Right ventricle myocardium inferior (tissue), 1 donor: ENCODE results near the gene SMYD2. TPM values are rescaled to one million over a fixed set of nuclear protein-coding genes. Genes with fewer than 3 reads are reported as not detected.

Source experiments
- ATAC-seq: fragments of 200-7000 bp; cut with Tn5 transposase; one replicate; pipeline ENCODE4 v1.9.1; 2020; ENCODE audit warnings: mild to moderate bottlenecking, moderate library complexity
- DNase-seq: peaks from one replicate; pipeline ENCODE4 v3.0.0; 2021; ENCODE audit errors: missing footprints
- intact Hi-C: fragments of 100-400 bp; cut with DNase I; formaldehyde crosslinking; loops from one replicate; pipeline ENCODE4 v1.11.0; 2022
- long read RNA-seq: library from polyadenylated mRNA; unstranded; transcript quantifications from one replicate; pipeline ENCODE4 v2.0.0, GENCODE V29; 2021
- total RNA-seq: library from RNA; stranded (reverse); fragmentation: NEBNext Ultra II Directional; extraction: Animal tissue kit (Norgen Biotek cat#: 25700); gene quantifications from one replicate; pipeline ENCODE4 v1.2.1, GENCODE V29; 2021
- donor health status: DM: no; HTN: yes; CAD: no; lungs with severe emphysema.

SMYD2 gene, protein sequence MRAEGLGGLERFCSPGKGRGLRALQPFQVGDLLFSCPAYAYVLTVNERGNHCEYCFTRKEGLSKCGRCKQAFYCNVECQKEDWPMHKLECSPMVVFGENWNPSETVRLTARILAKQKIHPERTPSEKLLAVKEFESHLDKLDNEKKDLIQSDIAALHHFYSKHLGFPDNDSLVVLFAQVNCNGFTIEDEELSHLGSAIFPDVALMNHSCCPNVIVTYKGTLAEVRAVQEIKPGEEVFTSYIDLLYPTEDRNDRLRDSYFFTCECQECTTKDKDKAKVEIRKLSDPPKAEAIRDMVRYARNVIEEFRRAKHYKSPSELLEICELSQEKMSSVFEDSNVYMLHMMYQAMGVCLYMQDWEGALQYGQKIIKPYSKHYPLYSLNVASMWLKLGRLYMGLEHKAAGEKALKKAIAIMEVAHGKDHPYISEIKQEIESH
- 205 TPM for total RNA-seq
- long read RNA-seq, transcript SMYD2-201 (12 exons, 1,671 nt), result major isoform, 165 of 198 reads
- long read RNA-seq, transcript SMYD2-203 (11 exons, 1,618 nt), result minor isoform, 12 of 198 reads
- long read RNA-seq, partial matches to known transcripts, result 2 of 198 reads
- long read RNA-seq, other reads (novel, unspliced or antisense), result 19 of 198 reads

DNA sequence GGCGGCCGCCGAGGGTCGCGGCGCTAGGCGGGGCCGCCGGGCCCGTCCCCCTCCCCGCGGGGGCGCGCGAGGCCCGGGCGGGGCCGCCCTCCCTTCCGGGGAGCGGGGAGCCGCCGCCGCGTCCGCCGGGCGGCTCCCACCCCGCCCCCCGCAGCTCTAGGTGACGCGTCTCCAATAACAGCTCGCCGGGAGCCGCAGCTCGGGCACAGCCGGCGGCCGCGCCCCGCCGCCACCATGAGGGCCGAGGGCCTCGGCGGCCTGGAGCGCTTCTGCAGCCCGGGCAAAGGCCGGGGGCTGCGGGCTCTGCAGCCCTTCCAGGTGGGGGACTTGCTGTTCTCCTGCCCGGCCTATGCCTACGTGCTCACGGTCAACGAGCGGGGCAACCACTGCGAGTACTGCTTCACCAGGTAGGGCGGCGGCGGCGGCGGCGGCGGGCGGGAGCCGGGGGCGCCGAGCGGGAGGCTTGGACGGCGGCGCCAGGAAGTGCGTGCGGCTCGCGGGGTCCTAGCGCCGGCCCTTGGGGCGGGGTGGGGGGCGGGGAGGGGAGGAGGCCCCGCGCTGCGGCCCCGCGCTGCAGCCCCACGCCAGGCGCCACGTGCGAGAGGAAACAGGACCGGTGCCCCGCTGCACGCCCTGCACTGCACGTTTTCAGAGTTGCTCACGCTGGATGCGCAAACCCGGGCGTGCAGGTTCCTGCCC, at the start of gene SMYD2:
Gene SMYD2, plus strand, starts transcription at position 139 of the 699 bp plus-strand sequence. Its CDS starts 96 bp downstream, at position 235.
- ATAC-seq (peak; percentile 72), DNase-seq (peak; percentile 85)
- intact Hi-C loops, result loop anchor here (5.0 kb wide), 1 partner anchor 36 kb away; no protein-coding TSS in a partner anchor

DNA sequence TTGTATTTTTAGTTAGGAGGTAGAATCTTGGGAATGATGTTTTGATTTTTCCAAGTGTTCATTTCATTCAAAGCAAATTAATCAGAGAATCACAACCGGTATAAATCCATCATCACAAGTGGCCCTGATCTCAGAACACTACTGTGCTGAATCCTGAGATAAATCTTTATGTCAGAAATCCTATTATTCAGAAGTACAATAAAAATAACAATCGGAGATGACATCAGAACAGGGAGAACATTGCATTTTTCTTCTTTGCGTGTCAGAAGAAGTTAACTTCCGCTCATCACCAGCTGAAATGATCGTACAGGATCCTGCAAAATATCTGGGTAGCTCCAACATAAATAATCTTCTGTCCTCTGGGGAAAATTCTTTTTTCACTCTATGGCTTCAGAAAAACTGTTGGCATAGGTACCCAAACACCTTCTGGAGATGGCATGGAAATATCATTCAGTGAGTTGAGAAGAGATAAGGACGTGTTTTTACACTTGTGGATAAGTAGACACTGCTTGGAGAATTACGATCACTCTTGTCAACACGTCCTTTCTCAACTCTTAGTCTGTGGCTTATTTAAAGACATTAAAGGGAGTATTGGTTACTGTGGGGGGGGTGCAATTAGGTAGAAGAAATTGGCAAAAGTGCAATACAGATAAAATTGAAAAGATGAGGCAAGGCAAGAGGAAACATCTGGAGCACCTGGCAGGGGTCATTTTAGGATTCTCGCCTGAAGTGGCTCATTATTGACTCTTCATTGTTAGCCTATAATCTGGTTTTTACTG, 46.9 kb upstream of the SMYD2 start:
- DNase-seq (no peak), ATAC-seq (peak; percentile 57)
- intact Hi-C loops, result no loop called here

DNA sequence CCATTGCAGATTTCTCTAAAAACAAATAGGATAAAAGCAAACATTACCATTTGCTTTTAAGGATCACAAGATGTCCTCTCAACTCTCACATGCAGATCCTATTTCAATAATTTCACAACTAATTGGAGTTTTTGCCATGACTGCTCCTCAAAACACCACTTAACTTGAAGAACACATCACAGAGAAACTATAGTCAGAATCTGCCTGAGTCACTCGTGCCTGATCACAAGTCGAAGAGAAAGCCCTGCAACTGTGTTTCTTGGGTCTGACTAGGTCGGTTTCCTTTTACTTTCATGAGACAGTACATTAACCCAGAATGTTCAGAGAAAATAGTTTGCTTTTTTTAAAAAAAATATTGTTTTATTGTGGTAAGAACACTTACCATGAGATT, 46.3 kb upstream of the SMYD2 start:
- ATAC-seq (no peak), DNase-seq (no peak)
- intact Hi-C loops, result no loop called here

DNA sequence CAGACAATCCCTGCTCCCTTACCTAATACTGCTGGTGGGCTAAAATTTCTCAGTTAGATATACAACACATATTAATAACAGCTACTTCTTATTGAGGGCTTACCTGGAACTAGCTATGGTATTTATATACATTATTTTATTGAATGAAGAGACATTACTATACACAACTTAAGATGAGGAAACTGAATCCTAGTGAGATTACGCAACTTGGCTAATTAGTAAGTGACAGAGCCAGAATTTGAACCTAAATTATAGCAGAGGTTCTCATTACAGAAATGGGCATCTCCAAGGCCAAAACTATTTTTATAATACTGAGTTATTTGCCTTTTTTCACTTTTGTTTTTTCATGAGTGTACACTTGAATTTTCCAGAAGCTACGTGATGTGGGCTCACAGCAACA, 44.5 kb upstream of the SMYD2 start:
- intact Hi-C loops, result no loop called here
- ATAC-seq (no peak), DNase-seq (no peak)

DNA sequence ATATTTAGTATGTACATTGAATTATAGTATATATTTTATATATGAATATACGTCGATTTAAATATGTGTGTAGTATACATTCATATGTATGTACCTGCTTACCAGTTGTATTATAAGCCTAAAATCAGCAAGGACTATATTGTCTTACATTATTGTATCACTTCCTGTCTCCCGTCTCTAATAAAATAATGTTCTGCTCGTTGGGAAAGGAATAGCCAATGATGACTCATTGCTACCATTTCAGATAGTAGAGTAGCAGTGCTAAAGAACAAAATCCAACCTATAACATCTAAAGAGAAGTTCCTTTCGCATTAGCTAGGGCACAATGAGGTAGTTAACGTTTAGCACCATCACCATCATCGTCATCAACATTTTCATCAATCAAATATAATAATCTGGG, 39.9 kb upstream of the SMYD2 start:
- no peak for ATAC-seq
- DNase-seq, result no peak
- intact Hi-C loops, result no loop called here

DNA sequence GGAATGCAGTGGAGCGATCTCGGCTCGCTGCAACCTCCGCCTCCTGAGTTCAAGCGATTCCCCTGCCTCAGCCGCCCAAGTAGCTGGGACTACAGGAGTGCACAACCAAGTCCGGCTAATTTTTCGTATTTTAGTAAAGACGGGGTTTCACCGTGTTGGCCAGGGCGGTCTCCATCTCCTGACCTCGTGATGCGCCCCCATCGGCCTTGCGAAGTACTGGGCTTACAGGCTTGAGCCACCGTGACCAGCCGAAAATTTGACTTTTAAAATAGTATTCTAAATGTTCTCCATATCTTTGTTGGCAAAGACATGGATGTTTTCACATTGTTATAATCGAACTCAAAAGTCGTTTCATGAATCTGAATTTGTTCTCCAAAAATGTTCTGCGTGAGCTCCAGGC, 36.7 kb upstream of the SMYD2 start:
- intact Hi-C loops, result no loop called here
- ATAC-seq, result no peak
- no peak for DNase-seq

DNA sequence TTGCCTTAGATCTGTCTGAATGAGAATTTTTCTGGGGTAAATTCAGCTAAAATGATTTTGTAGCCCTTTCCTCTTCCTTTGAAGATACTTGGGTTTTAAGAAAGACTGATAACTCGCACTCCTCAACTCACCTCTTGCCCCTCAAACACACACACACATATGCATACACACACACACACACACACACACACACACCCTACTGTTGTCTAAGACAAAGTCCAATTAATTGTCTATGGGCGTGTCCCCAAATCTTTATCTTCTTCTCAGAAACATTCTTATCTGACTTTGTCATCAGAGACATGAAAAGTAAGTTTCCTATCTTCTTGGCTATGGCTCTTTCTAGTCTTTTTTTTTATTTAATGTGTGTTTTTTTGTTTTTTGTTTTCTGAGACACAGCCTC, 36.1 kb upstream of the SMYD2 start:
- intact Hi-C loops, result no loop called here
- DNase-seq, result no peak
- no peak for ATAC-seq

DNA sequence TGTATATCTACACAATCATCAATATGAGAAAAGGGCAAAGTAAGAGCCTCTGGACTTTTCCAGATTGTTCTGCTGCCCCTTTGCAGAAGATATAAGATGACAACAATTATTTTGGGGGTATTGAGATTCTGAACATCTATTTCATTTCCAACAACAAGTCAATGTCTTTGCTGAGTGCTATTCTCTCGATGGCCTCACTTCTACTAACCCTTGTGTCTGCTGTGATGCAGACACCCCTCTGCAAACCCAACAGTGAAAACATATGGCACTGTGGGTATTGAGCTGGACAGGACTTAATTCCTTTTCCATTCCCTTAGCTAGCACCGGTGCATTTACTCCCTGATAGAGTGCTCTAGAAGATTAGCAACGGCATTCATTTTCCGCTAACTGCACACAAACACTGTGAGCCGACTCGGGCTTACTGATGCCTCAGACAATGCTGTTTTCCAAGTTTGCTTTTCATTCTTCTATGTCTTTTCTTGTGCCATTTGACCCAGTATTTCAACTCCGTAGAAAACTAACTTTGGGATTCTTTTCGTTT, 33.4 kb upstream of the SMYD2 start:
- ATAC-seq (no peak), DNase-seq (no peak)
- intact Hi-C loops, result no loop called here

DNA sequence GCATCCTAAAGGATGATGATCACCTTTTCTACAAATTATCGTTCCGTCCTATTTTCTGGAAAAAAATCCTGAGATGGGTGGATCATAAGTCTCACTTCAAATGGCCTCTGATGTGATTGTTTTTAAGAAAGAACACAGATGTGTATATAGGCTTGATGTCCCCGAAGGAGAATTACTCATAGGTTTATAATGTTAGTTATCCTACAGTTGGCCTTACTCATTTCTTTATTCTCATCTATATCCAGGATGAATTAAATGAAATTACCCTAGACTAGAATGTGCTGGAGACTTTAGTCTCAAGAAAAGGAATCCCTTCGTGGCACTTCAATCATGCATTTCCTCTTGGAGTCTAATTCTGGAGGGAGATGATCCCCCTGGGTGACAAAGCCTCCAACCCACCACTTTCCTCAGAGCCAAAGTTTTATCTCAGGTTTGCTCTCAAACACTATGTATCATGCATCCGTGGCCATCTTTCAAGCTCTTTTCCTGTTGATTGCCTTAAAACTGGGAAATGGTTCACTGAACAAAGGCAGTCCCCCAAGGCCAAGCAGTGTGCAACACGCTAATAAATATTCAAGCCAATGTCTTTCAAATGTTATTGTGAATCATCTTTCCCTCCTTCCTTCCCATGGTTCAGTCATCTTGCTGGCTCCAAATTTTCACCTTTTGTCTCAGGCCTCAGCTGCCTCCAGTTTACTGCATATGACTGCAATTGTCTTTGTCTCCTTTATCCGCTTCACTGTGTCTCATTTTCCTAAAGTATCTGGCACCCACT, 32.5 kb upstream of the SMYD2 start:
- DNase-seq, result no peak
- intact Hi-C loops, result no loop called here
- ATAC-seq, result no peak

DNA sequence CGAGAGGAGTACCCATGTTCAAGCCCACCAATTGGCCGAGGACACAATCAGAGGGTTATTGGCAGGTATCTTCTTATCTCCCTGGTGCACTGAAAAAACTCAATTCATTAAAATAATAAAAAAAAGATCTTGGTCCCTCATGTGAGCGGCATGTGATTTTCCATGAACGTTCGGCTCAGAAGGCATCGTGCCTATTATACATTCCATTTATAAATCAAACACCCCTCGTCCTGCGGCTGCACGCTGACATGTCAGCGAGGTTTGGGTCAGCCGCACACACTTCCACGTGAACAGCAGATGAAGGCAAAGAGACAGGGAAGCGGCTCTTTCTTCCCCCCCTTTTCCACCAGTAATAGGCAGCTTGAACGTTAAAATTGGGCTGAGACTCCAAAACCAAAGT, 31.3 kb upstream of the SMYD2 start:
- peak; percentile 64 for DNase-seq
- intact Hi-C loops, result no loop called here

DNA sequence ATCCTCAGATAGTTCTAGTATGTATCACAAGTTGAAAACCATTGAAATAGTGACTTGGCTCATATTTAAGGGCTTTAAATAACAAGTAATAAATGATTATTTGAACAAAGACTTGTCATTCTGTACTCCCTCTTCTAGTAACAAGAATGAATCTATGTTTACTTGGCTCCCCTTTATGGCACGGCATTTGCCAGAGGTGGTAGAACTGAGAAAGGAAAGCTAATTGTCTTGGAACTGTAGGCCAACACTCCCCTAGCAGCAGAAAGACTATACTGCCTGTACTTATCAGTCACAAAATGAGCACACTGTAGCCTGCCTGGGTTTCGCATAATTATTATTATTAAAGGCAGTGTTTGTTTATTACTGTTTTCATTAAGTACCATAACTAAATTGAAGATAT, 29.6 kb upstream of the SMYD2 start:
- ATAC-seq (no peak), DNase-seq (no peak)
- intact Hi-C loops, result no loop called here

More for the DNA sequence above, 31.3 kb upstream of the SMYD2 start:
- ATAC-seq, result no peak

DNA sequence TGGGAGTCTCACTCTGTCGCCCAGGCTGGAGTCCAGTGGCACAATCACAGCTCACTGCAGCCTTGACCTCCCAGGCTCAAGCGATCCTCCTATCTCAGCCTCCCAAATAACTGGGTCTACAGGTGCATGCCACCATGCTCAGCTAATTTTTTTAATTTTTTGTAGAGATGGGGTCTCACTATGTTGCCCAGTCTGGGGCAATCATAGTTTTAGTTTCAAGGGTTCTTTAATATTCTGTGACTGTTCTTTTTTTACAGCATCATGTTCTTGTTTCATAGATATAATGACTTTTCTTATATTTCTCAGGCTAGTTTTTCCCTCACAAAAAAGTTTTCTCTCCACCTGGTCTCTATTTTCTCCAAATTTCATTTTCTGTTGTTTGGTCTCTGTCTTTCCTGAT, 25.4 kb upstream of the SMYD2 start:
- no peak for ATAC-seq
- DNase-seq, result no peak
- intact Hi-C loops, result no loop called here

DNA sequence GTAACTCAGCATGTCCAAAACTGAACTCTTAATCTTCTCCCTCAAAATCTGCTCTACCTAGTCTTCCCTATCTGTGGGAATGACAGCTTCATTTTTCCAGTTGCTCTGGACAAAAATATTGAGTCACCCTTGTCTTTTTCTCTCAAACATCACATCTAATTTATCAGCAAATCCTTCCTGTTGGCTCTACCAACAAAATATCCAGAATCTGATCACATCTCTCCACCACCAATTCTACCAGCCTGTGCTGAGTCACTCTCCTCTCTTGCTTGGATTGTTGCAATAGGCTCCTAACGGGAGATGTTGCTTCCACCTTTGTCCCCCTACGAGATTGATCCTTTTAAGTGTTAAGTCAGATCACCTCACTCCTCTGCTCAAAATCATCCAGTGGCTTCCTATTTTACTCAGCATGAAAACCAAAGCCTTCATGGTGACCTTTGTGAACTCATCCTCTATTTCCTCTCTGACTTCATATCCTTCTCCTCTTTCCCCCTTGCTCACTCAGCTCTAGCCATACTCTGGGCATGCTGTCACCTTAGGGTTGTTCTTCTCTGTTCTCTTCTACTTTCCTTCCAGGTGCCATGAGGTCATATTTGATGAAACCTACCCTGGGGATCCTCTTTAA, 21.5 kb upstream of the SMYD2 start:
- DNase-seq, result no peak
- no peak for ATAC-seq
- intact Hi-C loops, result no loop called here

DNA sequence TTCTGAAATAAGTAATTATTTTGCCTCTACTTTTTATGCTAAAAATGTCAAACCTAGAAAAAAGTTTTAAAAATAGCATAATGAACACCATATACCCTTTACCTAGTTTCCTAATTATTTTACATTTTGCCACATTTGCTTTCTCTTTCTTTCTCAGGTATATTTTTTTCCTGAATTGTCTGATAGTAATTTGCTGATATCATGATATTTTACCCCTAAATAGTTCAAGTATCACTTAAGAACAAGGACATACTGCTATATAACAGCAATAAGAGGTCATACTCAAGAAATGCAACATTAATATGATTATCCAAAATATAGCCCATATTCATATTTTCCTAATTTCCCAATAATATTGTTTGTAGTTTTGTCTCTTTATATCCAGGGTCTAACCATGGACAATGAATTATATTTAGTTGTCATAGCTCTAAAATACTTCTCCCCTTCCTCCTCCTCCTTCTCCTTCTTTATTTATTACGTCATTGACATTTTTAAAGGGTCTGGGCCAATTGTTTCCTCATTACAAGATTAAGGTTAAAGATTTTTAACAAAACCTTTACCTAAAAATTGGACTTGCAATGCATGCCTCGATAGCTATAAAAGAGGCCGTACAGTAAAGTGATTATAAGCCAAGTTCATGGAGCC, 20.3 kb upstream of the SMYD2 start:
- DNase-seq (no peak), ATAC-seq (no peak)
- intact Hi-C loops, result loop anchor here (1.0 to 5.0 kb wide), 3 partner anchors 46 to 327 kb away; no protein-coding TSS in a partner anchor

DNA sequence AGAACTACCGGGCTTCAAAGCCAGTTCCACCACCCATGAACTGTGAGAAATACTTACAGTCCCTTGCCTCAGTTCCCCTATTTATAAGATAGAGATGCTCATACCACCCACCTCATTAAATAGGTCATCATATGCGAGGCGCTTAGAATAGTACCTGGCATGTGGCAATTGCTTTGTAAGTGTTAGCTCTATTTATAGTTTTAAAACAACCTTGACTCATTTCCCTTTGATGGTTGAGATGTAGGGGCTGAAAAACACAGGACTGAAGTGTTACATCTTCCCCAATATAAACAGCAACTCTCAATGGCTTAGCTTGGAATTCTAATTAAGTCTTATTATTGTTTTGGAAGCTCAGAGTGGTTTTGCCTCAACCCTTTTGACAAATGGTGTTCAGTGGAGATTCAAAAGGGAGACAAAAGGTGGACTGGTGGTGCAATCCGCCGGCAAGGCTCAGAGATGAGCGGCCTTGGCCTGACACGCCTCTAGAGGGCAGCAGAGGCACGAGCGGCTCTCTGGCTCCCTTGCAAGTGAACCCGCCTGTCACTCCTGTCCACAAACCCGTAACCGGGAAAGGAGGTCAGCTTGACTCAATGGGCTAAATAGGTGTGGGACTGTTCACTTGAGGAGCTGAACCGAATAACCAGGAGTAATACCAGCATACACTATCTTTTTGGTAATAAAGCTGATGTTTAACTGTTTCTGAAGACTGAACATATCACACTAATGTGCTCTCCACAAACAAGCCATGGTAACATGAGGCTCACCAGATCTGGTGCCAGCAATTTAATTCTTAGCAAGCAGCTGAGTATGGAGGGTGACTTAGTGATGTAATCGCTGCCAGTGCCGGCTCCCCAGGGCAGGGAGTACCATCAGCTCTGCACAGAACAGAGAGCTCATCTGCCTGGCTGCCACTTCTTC, 19.5 kb upstream of the SMYD2 start:
- ATAC-seq (peak; percentile 98), DNase-seq (peak; percentile 90)
- intact Hi-C loops, result loop anchor here (1.0 to 5.0 kb wide), 3 partner anchors 47 to 326 kb away; no protein-coding TSS in a partner anchor

DNA sequence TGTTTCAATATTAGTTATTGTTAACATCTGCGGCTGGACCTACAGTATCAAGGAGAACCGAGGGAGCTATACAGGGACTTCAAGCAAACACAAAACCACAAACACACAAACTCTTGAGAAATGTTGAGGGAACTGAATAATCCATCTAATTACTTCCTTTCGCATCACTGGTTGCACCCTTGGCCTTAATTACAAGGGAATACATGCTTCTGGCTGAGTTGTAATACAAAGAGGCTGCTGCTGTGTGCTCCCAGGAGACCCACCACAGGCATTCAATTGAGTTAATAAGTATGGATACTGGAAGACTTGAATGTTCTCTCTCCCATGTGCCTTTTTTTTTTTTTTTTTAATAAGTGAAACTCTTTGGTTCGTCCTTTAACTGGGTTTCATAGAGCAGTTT, 16.8 kb upstream of the SMYD2 start:
- DNase-seq (no peak), ATAC-seq (no peak)
- intact Hi-C loops, result loop anchor here (5.0 kb wide), 1 partner anchor 323 kb away; no protein-coding TSS in a partner anchor
